SH-SY5Y (cell line): ENCODE data around the gene CD44.

Source experiments
- GATA2 ChIP-seq: IDR thresholded peaks from 2 replicates; pipeline ENCODE4 v1.6.1; 2011; ENCODE audit warnings: mild to moderate bottlenecking, low read depth, low read length
- GATA3 ChIP-seq: IDR thresholded peaks from 2 replicates; pipeline ENCODE4 v1.6.1; 2011; ENCODE audit warnings: low read depth, mild to moderate bottlenecking, low read length, moderate library complexity

Gene CD44

DNA sequence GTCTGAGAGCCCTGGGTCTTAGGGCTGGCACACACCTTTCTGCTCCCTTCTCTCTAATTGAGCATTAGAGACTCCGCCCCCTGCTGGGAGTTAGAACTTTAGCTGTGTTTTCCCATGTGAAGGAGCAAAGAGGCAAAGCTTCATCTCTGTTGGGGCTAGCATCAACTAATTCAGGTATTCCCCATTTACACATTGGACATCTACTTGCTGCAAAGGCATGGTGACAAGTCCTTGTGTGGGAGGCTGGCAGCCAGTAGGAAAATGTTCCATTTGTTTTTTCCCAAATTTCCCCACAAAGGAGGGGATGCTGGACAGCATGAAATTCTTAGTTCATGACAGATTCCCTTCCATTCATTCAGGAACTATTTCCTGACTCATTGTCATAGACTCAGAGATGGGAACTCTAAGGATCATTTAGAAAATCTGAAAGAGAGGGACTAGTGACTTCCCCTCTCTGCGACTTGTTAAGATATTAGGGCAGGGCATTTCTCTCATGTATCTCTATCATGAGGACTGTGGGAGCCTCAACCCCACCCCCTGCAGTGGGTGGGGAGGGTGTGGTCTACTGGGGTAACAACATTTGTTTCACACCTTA lies 3.6 kb downstream of the CD44 start:
- TF ChIP-seq GATA3 (no peak), GATA2 (no peak)

DNA sequence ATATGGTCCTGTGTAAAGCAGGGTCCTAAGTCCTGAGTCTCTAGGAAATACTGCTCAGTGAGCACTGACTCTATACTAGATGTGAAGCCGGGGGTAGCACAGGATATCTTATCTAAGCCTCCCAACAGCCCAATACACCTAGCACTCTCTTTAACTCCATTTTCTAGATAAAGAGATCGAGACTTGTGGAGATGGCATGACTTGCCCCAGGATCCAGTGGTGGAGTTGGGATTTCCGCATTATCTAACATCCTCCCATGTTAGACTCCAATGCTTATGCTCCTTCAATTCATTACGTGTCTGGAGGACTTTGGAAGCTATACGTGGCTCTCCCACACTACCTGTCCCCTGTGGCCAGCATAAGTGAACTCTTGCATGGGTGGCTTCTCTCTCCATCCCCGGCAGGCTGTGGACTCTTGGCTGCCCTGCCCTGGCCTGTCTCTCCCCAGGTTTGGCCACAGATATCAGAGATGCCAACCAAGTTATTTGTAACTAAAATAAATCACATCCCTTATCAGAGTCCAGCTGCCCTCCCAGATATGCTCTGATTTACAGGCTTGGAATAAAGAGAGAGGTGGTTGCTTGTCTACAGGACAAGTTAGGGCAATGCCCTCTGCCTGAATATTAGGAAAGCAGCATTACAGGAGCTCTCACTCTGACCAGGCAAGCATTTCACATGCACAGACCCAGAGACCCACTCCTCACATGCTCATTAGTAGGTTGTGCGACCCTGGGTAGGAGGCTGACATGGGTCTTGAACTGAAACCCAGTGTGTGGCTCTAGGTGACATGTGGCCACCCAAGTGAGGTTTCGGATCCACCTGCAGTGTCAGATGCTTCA lies 4.5 kb downstream of the CD44 start:
- TF ChIP-seq GATA2 = 0 out of 2 replicates have a peak, but pooled peaks have one; percentile 10
- no peak for TF ChIP-seq GATA3

DNA sequence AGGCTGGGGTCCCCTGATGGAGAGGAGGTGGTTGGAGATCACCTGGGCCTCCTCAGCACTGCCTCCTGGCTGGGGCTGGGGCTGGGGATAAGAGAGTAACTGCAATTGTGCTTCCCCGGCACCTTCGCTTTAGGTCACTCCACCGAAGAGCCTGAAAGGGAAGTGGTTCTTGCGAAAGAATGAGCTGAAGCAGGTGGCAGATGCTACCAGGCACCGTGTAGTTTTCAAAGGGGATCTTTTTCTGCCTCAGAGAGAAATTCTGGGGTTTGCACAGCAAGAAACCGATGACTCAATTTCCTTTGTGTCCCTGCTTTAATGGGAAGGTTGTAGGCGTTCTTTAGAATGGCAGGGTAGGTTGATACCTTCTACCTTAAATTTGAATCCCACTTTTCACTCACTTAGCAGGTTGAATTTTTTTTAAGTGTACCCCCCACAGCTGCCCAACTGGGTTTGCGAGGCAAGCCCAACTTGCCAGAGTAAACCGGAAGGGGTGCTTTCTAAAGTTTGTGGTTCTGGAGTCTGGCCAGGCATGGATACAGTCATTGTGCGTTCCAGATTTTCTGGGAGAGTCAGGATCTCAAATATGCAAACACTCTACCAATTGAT lies 5.3 kb downstream of the CD44 start:
- TF ChIP-seq GATA3 = no peak
- TF ChIP-seq GATA2 = no peak

DNA sequence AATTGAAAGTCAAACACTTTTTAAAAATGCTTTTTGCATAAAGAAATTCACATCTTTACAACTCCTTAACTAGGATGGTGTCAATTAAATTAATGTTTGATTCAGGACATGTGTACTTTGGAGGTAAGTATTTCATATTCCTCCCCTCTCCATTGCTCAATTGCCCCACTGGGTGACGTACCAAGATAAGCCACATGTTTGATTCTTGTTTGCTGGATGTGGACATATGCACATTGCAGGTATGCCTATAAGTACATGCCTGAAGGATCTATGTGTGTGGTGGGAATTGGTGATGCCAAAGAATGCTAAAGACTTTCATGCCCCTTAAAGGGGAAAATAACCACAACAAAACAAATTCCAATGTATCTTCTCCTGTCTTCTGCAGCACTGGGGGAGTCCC lies 5.8 kb downstream of the CD44 start:
- TF ChIP-seq GATA3 = no peak
- TF ChIP-seq GATA2 = no peak

DNA sequence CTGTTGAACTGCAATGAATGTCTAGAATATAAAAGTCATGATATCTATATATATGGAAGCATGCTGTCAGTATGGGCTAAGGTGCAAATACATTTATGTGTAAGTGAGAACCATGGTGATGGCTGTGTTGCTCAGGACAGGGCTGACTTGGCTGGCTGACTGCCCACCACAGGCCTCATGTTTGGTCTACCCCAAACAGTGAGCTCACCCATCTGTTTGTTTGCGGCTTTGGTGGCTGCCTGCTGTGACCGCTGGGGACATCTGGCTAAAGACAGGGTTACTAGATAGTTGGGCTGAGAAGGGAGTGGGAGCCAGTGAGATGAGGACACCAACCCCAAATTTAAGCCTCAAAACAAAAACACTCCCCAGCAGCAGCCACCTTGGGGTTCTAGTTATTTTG lies 6.3 kb downstream of the CD44 start:
- TF ChIP-seq GATA2 = no peak
- TF ChIP-seq GATA3 = no peak

DNA sequence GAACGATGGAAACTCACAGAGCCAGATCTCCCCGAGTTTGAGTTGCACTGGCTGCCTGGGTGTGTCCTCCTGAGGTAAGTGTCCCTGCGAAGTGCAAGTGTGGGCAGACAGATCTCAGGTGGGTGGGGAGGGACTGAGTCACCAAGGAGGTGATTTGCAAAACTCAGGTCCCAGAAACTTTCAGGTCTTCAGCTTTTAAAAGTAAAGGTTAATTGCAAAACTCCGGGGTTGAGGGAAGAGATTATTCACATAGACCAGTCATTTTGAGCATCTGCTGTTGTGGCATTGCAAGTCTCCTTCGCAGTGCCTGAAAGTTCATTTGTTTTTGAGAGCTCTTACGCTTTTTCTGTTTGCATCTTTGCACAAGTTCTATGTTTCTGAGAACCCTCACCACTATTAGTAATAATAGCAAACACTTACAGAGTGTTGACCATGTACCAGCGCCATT lies 7.1 kb downstream of the CD44 start:
- TF ChIP-seq GATA2 = no peak
- TF ChIP-seq GATA3 = no peak

DNA sequence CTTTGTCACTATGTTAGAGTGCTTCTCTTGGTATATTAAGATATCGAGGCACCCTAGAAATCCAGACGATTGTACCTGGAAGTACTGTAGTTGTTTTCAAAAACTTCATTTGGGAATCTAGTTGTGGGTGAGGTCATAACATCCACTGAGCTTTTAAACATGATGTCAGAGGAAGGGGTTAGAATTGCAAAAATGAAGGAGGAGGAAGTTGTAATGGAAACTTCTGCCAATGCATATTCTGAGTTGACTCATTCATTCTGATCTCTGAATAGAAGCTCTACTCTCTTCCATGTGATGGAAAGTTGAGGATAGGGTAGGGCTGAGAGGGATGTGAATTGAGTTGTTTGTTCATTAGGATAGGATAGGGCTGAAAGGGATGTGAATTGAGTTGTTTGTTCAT lies 7.7 kb downstream of the CD44 start:
- no peak for TF ChIP-seq GATA3
- no peak for TF ChIP-seq GATA2

DNA sequence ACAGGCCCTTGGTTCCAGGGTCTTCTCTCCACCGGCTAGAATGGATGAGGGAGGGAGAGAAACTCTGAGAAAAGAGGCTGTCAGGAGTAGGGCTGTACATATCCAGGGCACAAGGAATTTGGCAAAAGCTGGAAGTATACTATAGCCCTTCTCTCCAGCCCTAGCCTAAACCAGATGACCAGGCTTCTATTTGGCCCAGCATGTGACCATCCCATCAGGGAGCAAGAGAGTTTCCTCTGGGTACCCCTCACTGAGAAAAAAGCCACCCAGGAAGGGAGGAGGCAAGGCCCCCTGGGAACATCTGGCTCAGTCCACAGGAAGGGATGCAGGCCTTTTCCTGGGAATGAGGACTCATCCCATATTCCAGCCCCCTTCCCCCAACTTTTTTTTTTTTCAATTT lies 8.3 kb downstream of the CD44 start:
- TF ChIP-seq GATA3 (no peak), GATA2 (no peak)

DNA sequence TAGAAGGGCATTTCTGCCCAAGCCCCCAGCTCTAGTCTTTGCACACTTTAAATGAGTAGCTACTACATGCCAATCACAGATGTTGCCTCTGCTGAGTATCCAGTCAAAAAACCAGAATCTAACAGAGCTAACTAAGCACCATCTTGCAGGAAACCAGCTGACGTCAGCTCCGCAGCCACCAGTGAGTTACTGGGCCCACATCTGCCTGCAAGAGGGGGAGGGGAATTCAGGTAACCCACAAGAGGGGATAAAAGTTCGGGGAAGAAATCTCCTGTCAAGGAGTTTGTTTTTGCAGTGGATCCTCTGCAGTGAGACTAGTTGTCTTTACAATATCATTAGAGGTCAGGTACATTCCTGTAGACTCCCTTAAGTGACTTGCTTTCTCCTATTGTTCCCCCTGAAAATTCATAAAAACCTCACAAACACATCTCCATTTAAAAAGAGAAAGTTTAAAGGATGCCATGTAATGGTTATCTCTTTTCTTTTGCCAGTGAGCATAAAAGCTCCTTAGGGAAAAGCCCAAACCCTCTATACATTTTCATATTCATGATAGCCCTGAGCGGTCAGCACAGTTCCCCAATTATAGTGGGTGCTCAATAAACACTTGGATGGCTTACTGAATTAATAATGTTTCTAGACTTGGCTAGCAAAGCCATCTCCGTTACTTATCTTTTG lies 9.3 kb downstream of the CD44 start:
- TF ChIP-seq GATA3 = no peak
- no peak for TF ChIP-seq GATA2

DNA sequence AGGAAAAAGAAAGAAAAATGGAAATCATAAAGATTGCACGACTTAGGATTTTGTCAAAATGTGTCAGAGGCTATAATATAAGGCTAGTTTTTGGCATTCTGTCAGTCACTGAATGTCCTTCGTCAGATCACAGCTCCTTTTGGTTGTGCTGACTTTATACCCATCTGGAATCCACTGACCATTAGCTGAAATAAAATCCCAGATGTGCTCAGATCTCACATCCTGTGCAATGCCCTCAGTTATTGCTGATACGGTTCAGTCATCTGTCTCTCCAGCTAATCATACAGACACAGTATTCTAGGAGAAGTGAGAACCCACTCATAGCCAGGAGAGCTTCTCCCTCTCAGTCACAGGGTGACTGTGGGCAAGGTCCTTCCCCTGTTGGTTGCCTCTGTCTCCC lies 11.5 kb downstream of the CD44 start:
- TF ChIP-seq GATA2 = no peak
- no peak for TF ChIP-seq GATA3

DNA sequence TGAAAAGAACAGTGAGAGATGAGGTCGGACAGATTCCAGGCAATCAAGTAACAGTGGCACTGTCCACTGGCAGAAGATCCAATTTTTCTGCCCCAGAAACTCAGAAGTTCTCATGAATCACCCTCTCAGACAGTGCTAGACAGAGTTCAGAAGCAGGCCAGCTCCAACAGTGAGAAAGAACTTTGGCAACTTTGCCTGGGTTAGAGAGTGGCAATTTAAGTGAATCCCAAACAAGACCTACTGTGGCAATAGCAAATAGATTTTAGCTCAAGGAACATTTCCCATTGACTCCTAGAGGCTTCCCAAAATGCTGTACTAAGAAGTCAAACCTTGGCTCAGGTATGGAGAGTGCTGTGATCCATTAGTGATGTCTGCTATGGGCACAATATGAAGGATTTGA lies 12.3 kb downstream of the CD44 start:
- TF ChIP-seq GATA2 = no peak
- no peak for TF ChIP-seq GATA3

DNA sequence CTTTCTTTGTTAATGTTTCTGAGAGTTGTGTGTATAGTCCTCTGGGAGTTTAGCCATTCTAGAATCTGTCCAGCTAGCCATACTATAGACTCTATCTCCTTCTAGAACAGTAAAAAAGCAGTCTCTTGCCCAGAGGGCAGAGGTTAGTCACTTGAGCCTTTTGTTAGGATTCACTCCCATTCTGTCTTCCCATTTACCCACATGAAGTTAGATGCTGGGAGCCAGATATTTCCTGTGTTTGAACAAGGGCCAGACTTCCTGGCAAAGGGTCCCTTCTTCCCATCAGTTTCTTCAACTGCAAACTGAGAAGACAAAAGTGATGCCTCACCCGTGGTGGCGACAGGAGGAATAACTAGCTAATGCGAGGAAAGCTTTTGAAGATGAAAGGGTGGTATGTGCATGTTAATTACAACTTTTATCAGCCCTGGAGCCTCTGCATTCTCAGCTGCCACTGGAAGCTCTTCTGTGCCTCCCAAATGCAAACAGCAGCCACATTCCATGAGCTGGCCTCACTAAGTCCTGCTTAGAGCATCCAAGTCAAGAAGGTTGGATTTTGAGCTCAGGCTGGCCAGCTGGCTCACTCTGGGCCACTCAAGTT lies 12.8 kb downstream of the CD44 start:
- no peak for TF ChIP-seq GATA3
- no peak for TF ChIP-seq GATA2

DNA sequence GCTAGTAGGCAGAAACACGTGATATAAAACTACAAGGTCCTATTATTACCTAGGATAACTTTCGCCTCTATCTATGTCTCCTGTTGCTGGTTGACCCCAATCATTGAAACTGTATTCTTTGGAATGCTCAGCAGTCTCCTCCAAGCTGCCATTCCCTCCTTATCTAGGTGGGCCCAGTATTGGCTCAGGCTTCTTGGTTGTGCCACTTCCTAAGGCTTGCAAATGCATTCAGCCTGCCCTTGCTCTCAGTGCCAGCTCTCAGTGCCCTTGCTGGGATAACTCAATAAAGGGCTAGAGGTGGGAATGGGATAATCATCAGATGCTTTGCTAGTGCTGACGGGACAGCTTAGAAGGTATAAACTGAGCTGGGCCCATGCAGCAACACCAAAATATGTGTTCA lies 13.6 kb downstream of the CD44 start:
- TF ChIP-seq GATA2 (no peak), GATA3 (no peak)

DNA sequence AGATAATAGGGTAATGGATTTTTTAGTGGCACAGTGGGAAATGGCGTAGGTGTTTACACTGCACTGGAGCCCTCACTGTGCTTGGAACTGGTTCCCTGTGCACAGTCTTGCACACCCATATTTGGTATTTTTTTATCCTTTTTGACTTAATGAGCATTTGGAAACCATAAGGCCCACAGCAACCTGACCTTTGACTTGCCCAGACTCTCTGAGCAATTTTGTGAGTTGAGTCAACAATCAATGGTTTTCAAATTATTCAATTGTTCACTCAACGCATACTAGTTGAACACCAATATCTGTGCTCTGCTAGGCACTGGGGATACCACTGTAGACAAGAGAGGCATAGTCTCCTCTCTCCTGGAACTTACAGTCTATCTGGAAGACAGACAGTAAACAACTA lies 14.3 kb downstream of the CD44 start:
- TF ChIP-seq GATA2 (no peak), GATA3 (no peak)
